A549 (cell line): ENCODE results near the gene TRAF4.

Source experiments
- CHD2 ChIP-seq: fragments of 150-350 bp; IDR thresholded peaks from 2 replicates; pipeline ENCODE4 v1.6.1; 2014; ENCODE audit warnings: low read length; ENCODE audit not compliant: partially characterized antibody
- CTCF ChIP-seq: fragments of >200 bp; sonication (Bioruptor Twin); formaldehyde crosslinking; IDR thresholded peaks from 3 replicates; pipeline ENCODE4 v1.5.1; 2016
- EHMT2 ChIP-seq: fragments of 200-600 bp; sonication (generic); IDR thresholded peaks from 2 replicates; pipeline ENCODE4 v1.6.1; 2016; ENCODE audit warnings: antibody characterized with exemption, low read depth, mild to moderate bottlenecking, moderate library complexity
- HMGXB4 ChIP-seq: fragments of 250-450 bp; sonication (Bioruptor Pico); IDR thresholded peaks from 2 replicates; pipeline ENCODE4 v1.5.0; 2021; ENCODE audit warnings: mild to moderate bottlenecking, moderate library complexity, borderline replicate concordance
- MAFK ChIP-seq: fragments of 450-650 bp; IDR thresholded peaks from 2 replicates; pipeline ENCODE4 v1.6.1; 2014; ENCODE audit not compliant: partially characterized antibody
- POLR2A ChIP-seq: IDR thresholded peaks from 2 replicates; pipeline ENCODE4 v1.6.1; 2012; ENCODE audit warnings: mild to moderate bottlenecking, low read length
- RAD21 ChIP-seq, 2 experiments: fragments of >200 bp in 1 of 2; sonication (Bioruptor Twin) in 1 of 2; formaldehyde crosslinking in 1 of 2; IDR thresholded peaks in 1 of 2; conservative IDR thresholded peaks in 1 of 2; 2 replicates in 1 of 2; 3 replicates in 1 of 2; pipeline ENCODE4 v1.6.1; 2012 to 2018; ENCODE audit warnings: inconsistent platforms in 1 of 2
- RCOR1 ChIP-seq: fragments of 150-350 bp; IDR thresholded peaks from 2 replicates; pipeline ENCODE4 v1.6.1; 2014; ENCODE audit warnings: antibody characterized with exemption, low read length, low read depth
- RNF2 ChIP-seq: fragments of 200-600 bp; sonication (generic); IDR thresholded peaks from 2 replicates; pipeline ENCODE4 v1.6.1; 2016; ENCODE audit warnings: low read depth, mild to moderate bottlenecking, antibody characterized with exemption, moderate library complexity, borderline replicate concordance
- SREBF2 ChIP-seq: fragments of 450-650 bp; IDR thresholded peaks from 2 replicates; pipeline ENCODE4 v1.6.1; 2014; ENCODE audit warnings: mild to moderate bottlenecking, moderate library complexity
- TP53 ChIP-seq: fragments of 250-450 bp; sonication (Bioruptor Pico); IDR thresholded peaks from 2 replicates; pipeline ENCODE4 v1.5.0; 2021; ENCODE audit warnings: mild to moderate bottlenecking, moderate library complexity
- ZNF302 ChIP-seq: fragments of 250-450 bp; sonication (Bioruptor Pico); IDR thresholded peaks from 2 replicates; pipeline ENCODE4 v1.9.0; 2021; ENCODE audit warnings: inconsistent platforms, mild to moderate bottlenecking, moderate library complexity
- TF ChIP-seq, protein P1 (sequence below): IDR thresholded peaks from 2 replicates; pipeline ENCODE4 v1.6.1; 2012; ENCODE audit warnings: low read depth, borderline replicate concordance

- no peak for TF ChIP-seq RCOR1
- TF ChIP-seq, protein P1, sequence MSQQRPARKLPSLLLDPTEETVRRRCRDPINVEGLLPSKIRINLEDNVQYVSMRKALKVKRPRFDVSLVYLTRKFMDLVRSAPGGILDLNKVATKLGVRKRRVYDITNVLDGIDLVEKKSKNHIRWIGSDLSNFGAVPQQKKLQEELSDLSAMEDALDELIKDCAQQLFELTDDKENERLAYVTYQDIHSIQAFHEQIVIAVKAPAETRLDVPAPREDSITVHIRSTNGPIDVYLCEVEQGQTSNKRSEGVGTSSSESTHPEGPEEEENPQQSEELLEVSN = no peak
- TF ChIP-seq MAFK = no peak
- TF ChIP-seq CTCF = no peak
- no peak for TF ChIP-seq POLR2A
- TF ChIP-seq EHMT2 = no peak
- no peak for TF ChIP-seq TP53
- no peak for TF ChIP-seq SREBF2
- TF ChIP-seq HMGXB4 (CRISPR knock-in tag) = no peak
- no peak for TF ChIP-seq RNF2
- no peak for TF ChIP-seq CHD2
- TF ChIP-seq ZNF302 (CRISPR knock-in tag) = no peak
- no peak for TF ChIP-seq RAD21 (conservative IDR thresholded peaks at IDR 0.05 in 1 of 2, IDR thresholded peaks at IDR 0.05 in 1 of 2)
These were observed 29.9 kb downstream of the TRAF4 start for GRCh38 chr17:28773736-28774135.
